HG03558 (cell line): ENCODE measurements around the gene FAM228B.
"Not testable (repeated sequence)": the region's sequence is repeated elsewhere in the genome, so short reads cannot be mapped to it uniquely, and the experiment has no call there.

ENCODE experiments used
- ATAC-seq: cut with Tn5 transposase; IDR thresholded peaks from one replicate; pipeline ENCODE4 v1.9.1; 2021; ENCODE audit warnings: moderate number of reproducible peaks; ENCODE audit not compliant: unreplicated experiment; ENCODE audit errors: extremely low read depth

FAM228B gene

DNA sequence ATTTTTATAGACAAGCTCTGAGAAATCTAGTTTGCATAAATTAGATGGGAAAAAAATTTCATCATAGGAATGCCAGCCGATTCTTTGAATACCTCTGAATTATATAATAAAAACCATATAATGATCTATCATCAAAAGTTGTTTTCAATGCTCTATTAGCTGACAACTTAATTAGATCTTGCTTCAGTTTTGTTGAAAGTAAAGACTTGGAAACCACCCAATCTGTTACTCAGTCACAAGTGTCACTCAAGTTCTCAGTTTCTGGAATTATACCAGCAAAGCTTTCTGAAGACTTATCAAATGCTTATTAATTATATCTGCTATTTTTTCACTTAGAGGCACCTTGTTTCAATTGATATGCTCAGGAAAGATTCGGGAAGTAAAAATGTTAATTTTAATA lies 21.3 kb upstream of the FAM228B start:
- no peak for ATAC-seq

DNA sequence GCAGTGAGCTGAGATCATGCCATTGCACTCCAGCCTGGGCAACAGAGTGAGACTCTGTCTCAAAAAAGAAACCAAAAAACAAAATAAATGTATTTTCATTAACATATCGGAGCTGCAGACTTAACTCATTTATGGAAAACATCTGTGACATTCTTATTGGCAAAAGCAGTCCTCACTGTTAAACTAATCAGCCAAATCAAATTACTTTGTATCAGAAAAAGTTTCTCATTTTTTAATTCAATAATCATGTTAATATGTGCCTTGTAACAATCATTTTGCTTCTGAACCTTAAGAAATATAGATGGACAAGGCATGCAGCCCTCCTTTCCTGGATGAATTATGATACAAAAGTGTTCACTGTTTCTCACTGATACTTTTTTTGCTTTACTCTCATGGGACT lies 20.6 kb upstream of the FAM228B start:
- no peak for ATAC-seq

- no peak for ATAC-seq
These were observed 19.1 kb upstream of the FAM228B start for GRCh38 chr2:24104110-24104650.

GRCh38 chr2:24104906-24105305 lies 18.4 kb upstream of the FAM228B start:
- no peak for ATAC-seq

DNA sequence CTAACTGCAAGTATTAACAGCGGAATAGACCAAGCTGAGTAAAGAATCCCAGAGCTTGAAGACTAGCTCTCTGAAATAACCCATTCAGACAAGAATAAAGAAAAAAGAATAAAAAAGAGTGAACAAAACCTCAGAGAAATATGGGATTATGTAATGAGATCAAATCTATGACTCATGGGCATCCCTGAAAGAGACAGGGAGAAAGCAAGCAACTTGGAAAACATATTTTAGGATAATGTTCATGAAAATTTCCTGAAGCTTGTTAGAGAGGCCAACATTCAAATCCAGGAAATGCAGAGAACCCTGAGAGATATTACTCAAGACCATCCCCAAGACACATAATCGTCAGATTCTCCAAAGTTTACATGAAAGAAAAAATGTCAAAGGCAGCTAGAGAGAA lies 17.5 kb upstream of the FAM228B start:
- no peak for ATAC-seq

GRCh38 chr2:24106786-24107185 lies 16.5 kb upstream of the FAM228B start:
- ATAC-seq, result no peak

DNA sequence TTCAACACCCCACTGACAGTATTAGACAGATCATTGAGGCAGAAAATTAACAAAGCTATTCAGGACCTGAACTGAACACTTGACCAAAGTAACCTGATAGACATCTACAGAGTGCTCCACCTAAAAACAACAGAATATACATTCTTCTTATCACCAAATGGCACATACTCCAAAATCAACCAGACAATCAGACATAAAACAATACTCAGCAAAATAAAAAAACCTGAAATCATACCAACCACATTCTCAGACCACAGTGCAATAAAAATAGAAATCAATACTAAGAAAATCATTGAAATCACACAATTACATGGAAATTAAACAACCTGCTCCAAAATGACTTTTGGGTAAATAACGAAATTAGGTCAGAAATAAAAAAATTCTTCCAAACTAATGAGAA lies 15.9 kb upstream of the FAM228B start:
- ATAC-seq, result no peak

DNA sequence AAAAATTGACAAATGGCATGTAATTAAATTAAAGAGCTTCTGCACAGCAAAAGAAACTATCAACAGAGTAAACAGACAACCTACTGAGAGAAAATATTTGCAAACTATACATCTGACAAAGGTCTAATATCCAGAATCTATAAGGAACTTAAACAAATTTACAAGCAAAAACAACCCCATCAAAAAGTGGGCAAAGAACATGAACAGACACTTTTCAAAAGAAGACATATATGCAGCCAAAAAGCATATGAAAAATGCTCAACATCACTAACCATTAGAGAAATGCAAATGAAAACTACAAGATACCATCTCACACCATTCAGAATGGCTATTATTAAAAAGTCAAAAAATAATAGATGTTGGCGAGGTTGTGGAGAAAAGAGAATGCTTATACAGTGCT lies 13.8 kb upstream of the FAM228B start:
- not testable (repeated sequence) for ATAC-seq

DNA sequence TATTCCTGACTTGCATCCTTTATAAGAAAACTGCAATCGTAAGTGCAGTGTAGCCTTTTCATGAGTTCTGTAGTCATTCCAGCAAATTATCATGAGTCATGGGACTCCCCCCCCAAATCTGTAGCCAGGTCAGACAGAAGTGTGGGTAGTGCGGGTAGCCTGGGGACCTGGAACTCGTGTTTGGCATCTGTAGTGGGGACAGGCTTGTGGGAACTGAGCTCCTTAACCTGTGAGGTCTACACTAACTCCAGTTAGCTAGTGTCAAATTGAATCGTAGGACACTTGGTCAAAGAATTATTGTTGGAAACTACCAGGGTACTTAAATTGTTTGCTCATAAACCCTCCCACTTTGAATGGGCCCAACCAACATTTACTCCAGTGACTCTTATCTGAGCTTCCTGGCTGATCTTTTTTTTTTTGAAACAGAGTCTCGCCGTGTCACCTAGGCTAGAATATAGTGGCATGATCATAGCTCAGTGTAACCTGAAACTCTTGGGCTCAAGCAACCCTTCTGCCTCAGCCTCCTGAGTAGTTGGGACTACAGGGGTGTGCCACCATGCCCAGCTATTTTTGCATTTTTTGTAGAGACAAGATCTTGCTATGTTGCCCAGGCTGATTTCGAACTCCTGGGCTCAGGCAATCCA lies 12.5 kb upstream of the FAM228B start:
- ATAC-seq, result no peak

DNA sequence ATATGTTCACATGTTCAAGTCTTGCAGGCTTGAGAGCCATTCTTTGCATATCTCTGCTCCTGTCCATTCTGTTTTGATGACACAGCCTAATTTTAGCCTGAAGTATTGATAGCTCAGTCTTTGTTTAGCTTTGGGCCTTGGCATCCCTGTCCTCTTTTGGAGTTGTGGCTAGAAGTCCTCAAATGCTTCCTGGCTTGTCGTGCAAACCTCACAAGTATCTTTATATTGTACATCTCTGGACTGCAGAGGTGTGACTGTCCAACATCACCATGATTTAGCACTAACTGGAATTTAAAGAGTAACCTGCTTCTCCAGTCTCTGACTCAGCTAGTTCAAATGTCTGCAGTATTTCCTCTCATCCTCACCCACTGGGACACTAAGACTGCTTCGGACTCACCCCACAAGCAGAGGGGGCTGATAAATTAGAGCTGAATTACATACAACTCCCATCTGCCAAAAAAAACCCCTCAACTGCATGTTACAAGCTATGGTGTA lies 11.8 kb upstream of the FAM228B start:
- ATAC-seq, result no peak

DNA sequence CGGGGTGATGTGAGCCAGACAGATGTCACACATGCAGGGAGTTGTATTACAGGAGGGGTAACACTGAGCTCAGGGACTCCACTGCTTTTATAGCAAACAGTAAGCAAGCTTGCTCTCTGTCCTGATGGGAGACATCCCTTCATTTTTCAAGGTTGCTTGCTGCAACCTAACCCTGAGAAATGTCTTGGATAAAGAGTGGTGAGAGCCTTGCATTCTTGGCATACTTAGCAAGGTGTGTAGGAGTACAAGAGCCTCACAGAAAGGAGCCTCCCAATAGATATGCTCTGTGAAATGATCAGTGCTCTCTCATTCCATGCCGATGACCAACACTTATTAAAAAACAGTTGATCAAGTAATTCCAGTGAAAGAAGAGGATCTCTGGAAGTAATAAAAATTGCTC lies 8.2 kb upstream of the FAM228B start:
- no peak for ATAC-seq

- no peak for ATAC-seq
These were observed 5.4 kb upstream of the FAM228B start for GRCh38 chr2:24117902-24118301.

DNA sequence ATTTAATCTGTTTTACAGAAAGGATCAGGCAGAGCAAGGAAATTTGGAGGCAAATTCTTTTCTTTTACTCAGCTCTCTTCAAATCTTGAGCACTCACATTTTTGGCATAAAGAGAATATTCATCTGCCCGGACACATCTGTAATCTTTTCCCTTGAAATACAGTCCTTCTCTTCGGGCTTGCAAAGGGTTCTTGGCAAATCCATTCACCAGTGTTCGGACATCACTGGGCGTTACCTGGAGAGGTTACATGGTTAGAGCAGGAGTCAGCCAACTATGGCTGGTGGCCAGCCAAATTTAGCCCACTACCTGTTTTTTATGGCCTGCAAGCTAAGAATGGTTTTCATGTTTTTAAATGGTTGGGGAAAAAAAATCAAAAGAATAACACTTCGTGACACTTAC lies 2.2 kb upstream of the FAM228B start:
- no peak for ATAC-seq

- ATAC-seq, result no peak
These were observed 1.8 kb upstream of the FAM228B start for GRCh38 chr2:24121469-24121868.

GRCh38 chr2:24122366-24123194 lies 689 bp upstream of the FAM228B start:
- ATAC-seq, result no peak

DNA sequence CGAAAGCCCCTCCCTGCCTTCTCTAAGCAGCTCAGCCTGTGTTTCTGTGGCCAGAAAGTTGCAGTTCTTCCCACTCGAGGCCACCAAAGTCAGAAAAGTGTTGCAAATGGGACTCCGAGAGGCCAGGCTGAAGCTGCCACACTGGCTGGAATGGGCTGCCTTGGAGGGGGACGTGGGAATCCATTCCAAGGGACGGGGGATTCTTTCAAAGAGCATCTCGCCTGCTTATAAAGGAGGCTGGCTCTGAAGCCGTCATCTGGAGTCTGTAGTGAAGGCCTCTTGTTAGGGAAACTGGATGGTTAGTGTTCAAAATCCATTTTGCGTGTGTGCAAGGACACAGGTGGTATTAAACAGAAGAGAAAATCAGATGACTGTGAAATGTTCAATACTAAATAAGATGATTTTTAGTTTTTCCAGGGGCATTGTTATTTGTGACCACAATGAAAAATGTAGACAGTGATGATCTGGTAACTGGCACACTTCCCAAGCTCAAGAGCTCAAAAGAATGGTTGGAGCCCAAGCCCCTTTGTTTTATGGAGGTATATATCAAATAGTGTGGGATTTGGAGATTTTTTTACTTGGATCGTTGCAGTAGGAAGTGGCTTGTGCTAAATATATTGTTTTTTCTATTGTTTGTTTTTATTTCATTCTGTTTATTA lies 782 bp downstream of the FAM228B start:
- peak; percentile 9 for ATAC-seq

DNA sequence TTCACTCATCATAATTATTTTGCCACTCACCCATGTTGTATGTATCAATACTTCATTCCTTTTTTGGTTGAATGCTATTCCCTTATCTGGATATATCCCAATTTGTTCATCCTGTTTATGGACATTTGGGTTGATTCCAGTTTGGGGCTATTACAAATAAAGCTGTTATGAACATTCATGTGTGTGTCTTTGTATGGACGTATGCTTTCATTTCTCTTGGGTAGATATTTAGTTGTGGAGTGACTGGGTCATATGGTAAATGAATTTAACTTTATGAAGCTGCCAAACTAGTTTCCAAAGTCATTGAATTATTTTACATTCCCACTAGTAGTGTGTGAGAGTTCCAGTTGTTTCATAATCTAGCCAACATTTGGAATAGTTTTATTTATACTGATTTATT lies 2.7 kb downstream of the FAM228B start:
- ATAC-seq, result no peak

GRCh38 chr2:24132543-24132942 lies 9.3 kb downstream of the FAM228B start:
- ATAC-seq, result no peak

- not testable (repeated sequence) for ATAC-seq
These were observed 17.0 kb downstream of the FAM228B start for GRCh38 chr2:24140305-24140704.

DNA sequence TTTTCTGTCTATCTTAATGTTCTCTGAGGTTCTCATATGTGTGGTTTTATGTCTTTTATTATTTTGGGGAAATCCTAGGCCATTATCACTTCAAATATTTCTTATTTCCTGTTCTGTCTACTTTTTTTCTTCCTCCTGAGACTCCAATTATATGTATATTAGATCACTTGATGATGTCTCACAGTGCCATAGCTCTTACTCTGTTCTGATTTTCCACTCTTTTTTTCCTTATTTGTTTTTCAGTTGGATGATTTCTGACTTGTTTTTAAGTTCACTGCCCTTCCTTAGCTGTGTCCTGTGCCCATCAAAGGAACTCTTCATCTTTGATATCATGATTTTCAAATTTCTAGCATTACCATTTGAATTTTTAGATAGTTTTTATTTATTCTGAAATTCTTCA lies 24.1 kb downstream of the FAM228B start:
- ATAC-seq, result no peak
